T-helper 2 cell treated with Interferon-gamma antibody and Interleukin-4, amounts not matched to agents 5 μg/mL and 100 μg/mL, for 36 hours (primary cell): ENCODE measurements around the gene PGBD5.
"Not testable (repeated sequence)": the region's sequence is repeated elsewhere in the genome, so short reads cannot be mapped to it uniquely, and the experiment has no call there.

Source experiments
- DNase-seq: peaks from one replicate; pipeline ENCODE4 v3.0.0; 2021; ENCODE audit warnings: low spot score
- H3K27ac Mint-ChIP-seq: one replicate; pipeline ENCODE4 v1.8.0; 2021; ENCODE audit warnings: mild to moderate bottlenecking, mixed read lengths
- H3K27me3 Mint-ChIP-seq: one replicate; pipeline ENCODE4 v1.8.0; 2021; ENCODE audit warnings: low read depth, mixed read lengths
- H3K36me3 Mint-ChIP-seq: one replicate; pipeline ENCODE4 v1.8.0; 2021; ENCODE audit warnings: low read depth, mixed read lengths
- H3K4me1 Mint-ChIP-seq: one replicate; pipeline ENCODE4 v1.8.0; 2021; ENCODE audit warnings: low read depth, mixed read lengths
- H3K4me3 Mint-ChIP-seq: one replicate; pipeline ENCODE4 v1.8.0; 2022; ENCODE audit warnings: mild to moderate bottlenecking, moderate library complexity, mixed read lengths
- H3K9me3 Mint-ChIP-seq: one replicate; pipeline ENCODE4 v1.8.0; 2021; ENCODE audit warnings: mixed read lengths

The PGBD5 gene

DNA sequence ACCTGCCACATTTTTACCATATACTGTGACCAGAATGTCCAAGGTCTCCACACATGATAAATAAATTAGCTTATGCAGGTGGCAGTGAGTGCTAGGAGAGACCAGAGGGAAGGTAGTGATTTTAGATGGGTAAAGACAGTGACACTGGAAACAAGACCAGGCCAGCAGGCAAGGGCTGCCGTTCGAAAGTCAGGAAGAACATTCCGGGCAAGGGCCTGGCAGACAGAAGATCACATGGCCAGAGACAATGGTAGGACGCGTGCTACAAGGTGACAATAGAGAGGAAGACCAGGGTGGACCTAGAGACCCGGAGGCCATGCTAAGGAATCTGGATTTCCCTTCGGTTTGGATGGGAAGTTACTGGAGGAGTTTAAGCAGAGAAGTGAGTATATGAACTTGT, 9.7 kb downstream of the PGBD5 start:
- Mint-ChIP-seq H3K36me3 (no peaks in the 10 kb centered on the region), H3K27ac (no peak overlapping the region), H3K9me3 (no peaks in the 10 kb centered on the region), H3K4me1 (peaks cover 2% of the 10 kb centered on the region), H3K4me3 (no peak overlapping the region), H3K27me3 (peaks cover 4% of the 10 kb centered on the region)
- no peak for DNase-seq

- peaks cover 5% of the 10 kb centered on the region for H3K27me3 Mint-ChIP-seq
- no peaks in the 10 kb centered on the region for H3K36me3 Mint-ChIP-seq
- no peaks in the 10 kb centered on the region for H3K9me3 Mint-ChIP-seq
Measured at GRCh38 chr1:230415405-230416132, 10.6 kb downstream of the PGBD5 start.

DNA sequence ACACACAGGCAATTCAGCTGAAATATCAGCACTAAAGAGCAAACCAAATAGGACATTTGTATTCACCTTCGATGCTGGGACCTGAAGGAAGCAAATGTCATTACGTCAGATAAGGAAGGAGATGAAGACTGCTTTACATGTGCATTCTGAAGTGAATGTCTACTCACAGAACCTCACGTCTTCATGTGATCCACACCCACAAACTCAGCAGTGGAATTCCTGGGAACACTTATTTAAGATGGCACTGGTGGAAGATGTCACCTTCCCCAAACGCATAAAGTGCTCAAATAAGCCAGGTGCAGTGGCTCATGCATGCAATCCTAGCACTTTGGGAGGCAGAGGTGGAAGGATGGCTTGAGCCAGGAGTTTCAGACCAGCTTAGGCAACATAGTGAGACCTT, 11.4 kb downstream of the PGBD5 start:
- H3K36me3 Mint-ChIP-seq = no peaks in the 10 kb centered on the region
- no peak overlapping the region for H3K4me3 Mint-ChIP-seq
- H3K27me3 Mint-ChIP-seq = peaks cover 6% of the 10 kb centered on the region
- H3K4me1 Mint-ChIP-seq = no peaks in the 10 kb centered on the region
- no peaks in the 10 kb centered on the region for H3K9me3 Mint-ChIP-seq
- no peak for DNase-seq
- H3K27ac Mint-ChIP-seq = no peak overlapping the region

More at GRCh38 chr1:230415405-230416132, 10.6 kb downstream of the PGBD5 start:
- no peak overlapping the region for H3K27ac Mint-ChIP-seq
- no peaks in the 10 kb centered on the region for H3K4me1 Mint-ChIP-seq
- no peak overlapping the region for H3K4me3 Mint-ChIP-seq
- DNase-seq = no peak

GRCh38 chr1:230414102-230414501, 12.0 kb downstream of the PGBD5 start:
- Mint-ChIP-seq H3K27ac (no peak overlapping the region), H3K9me3 (no peaks in the 10 kb centered on the region), H3K4me3 (no peak overlapping the region), H3K36me3 (no peaks in the 10 kb centered on the region), H3K4me1 (no peaks in the 10 kb centered on the region), H3K27me3 (peaks cover 6% of the 10 kb centered on the region)
- no peak for DNase-seq

- no peaks in the 10 kb centered on the region for H3K9me3 Mint-ChIP-seq
- H3K27ac Mint-ChIP-seq = no peak overlapping the region
- H3K4me1 Mint-ChIP-seq = no peaks in the 10 kb centered on the region
- no peaks in the 10 kb centered on the region for H3K36me3 Mint-ChIP-seq
- H3K4me3 Mint-ChIP-seq = no peak overlapping the region
- no peak for DNase-seq
- peaks cover 6% of the 10 kb centered on the region for H3K27me3 Mint-ChIP-seq
Measured at GRCh38 chr1:230413061-230413460, 13.1 kb downstream of the PGBD5 start.

GRCh38 chr1:230408971-230409370, 17.2 kb downstream of the PGBD5 start:
- no peak overlapping the region for H3K4me3 Mint-ChIP-seq
- peaks cover 5% of the 10 kb centered on the region for H3K27me3 Mint-ChIP-seq
- H3K9me3 Mint-ChIP-seq = no peaks in the 10 kb centered on the region

GRCh38 chr1:230407351-230407750, 18.8 kb downstream of the PGBD5 start:
- H3K27me3 Mint-ChIP-seq = peaks cover 5% of the 10 kb centered on the region
- H3K4me1 Mint-ChIP-seq = no peaks in the 10 kb centered on the region
- no peak overlapping the region for H3K4me3 Mint-ChIP-seq
- no peak overlapping the region for H3K27ac Mint-ChIP-seq
- no peaks in the 10 kb centered on the region for H3K9me3 Mint-ChIP-seq
- no peaks in the 10 kb centered on the region for H3K36me3 Mint-ChIP-seq
- DNase-seq = no peak

More at GRCh38 chr1:230408971-230409370, 17.2 kb downstream of the PGBD5 start:
- H3K36me3 Mint-ChIP-seq = no peaks in the 10 kb centered on the region
- H3K27ac Mint-ChIP-seq = no peak overlapping the region
- no peak for DNase-seq
- H3K4me1 Mint-ChIP-seq = no peaks in the 10 kb centered on the region

- not testable (repeated sequence) for H3K4me1 Mint-ChIP-seq, H3K4me3 Mint-ChIP-seq, H3K9me3 Mint-ChIP-seq, H3K36me3 Mint-ChIP-seq, H3K27ac Mint-ChIP-seq, DNase-seq, H3K27me3 Mint-ChIP-seq
Measured at GRCh38 chr1:230406727-230407126, 19.4 kb downstream of the PGBD5 start.

- Mint-ChIP-seq H3K9me3 (no peaks in the 10 kb centered on the region), H3K36me3 (no peaks in the 10 kb centered on the region), H3K27ac (no peak overlapping the region), H3K4me1 (no peaks in the 10 kb centered on the region), H3K4me3 (no peak overlapping the region), H3K27me3 (no peaks in the 10 kb centered on the region)
- no peak for DNase-seq
Measured at GRCh38 chr1:230403442-230403841, 22.7 kb downstream of the PGBD5 start.

DNA sequence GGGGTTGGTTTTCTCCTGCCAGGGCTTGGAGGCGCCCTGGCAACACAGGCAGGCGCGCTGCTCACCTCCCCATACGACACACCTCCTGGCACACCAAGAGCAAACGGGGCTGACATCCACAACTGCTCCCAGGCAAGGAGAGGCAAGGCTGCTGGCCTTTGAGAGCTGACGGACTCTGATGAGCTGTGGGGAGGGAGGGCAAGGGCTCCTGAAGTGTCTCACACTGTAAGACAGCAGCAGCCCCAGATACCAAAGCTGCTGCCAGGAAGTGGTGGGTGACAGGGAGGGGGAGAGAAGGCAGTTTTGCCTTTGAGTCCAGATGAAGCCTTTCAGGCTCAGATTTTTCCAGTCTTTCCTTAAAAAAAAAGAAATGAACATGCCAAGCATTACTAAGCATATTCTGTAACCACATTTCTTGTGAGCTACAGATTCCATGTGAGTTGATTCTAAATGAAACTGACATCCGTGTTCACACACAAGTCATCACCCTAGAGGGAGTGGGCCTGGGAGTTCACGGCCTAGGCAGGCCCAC, 24.3 kb downstream of the PGBD5 start:
- H3K9me3 Mint-ChIP-seq = no peaks in the 10 kb centered on the region
- H3K36me3 Mint-ChIP-seq = no peaks in the 10 kb centered on the region
- H3K4me3 Mint-ChIP-seq = no peak overlapping the region
- H3K27ac Mint-ChIP-seq = no peak overlapping the region
- no peaks in the 10 kb centered on the region for H3K27me3 Mint-ChIP-seq
- DNase-seq = no peak
- no peaks in the 10 kb centered on the region for H3K4me1 Mint-ChIP-seq

DNA sequence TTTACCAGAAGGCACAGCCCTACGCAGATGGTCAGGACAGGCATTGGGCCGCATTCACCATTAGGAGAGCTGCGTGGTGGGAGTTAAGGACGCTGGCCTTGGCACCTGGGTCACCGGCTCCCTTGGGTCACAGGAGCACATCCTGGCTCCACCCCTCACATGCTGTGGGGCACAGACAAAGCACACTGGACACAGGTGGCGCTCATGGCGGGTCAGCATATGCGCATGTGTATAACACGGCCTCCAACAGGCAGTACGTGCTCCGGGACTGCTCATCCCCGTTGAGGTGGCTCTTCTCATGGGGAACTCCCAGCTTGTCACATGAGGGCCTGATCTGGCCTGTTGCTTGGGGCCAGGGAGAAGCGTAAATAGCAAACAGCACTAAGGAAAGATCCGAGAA, 25.0 kb downstream of the PGBD5 start:
- Mint-ChIP-seq H3K9me3 (no peaks in the 10 kb centered on the region), H3K4me1 (no peaks in the 10 kb centered on the region), H3K4me3 (no peak overlapping the region), H3K27ac (no peak overlapping the region), H3K36me3 (no peaks in the 10 kb centered on the region), H3K27me3 (no peaks in the 10 kb centered on the region)
- DNase-seq = no peak

DNA sequence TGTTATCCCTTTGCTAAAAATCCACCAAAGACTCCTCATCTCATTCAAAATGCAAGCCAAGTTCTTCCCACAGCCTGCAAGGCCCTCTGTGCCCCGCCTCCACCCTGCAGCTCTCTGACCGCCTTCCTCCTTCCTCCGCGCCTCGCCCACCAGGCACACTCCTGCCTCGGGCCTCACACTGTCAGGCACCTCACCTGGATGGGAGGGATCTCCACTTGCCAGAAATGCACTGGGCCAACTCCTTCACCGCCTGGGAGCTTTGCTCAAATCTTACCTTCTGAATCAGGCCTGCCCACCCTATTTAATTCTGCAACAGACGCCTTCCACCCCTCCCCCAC, 26.2 kb downstream of the PGBD5 start:
- H3K36me3 Mint-ChIP-seq = no peaks in the 10 kb centered on the region

DNA sequence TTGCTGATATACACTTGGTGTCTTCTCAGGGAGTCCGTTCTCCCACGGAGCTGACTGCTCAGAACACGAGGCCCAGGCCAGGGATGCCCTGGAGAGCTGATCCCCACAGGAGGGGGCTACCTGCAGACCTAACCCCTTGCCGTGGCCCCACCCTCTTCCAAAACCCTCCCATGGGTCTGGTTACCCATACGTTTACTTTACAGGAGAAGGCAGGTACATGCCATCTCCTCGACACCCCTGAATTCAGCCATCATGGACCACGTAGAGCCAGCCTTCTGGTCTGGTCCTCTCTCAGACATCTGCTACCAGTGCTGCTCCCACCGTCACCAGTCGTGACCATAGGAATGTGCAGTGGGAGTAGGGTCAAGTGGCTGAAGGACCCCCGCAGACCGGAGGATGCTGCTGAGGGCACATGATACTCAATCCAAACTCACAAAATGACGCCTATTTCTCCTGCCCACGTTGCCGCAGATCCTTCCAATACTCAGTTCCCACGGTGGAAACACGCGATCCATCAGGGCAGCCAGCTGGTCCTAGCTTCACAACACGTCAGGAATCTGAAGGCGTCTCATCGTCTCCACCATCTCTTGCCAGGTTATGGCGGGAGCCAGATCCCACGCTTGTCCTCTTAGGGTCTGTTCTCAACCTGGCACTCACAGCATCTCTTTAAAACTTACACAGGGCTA, 26.7 kb downstream of the PGBD5 start:
- Mint-ChIP-seq H3K4me1 (no peaks in the 10 kb centered on the region), H3K36me3 (no peaks in the 10 kb centered on the region), H3K27me3 (no peaks in the 10 kb centered on the region), H3K4me3 (no peak overlapping the region), H3K27ac (no peak overlapping the region), H3K9me3 (no peaks in the 10 kb centered on the region)
- DNase-seq = no peak

More for the DNA sequence above, 26.2 kb downstream of the PGBD5 start:
- Mint-ChIP-seq H3K4me3 (no peak overlapping the region), H3K4me1 (no peaks in the 10 kb centered on the region), H3K9me3 (no peaks in the 10 kb centered on the region), H3K27me3 (no peaks in the 10 kb centered on the region), H3K27ac (no peak overlapping the region)
- no peak for DNase-seq

DNA sequence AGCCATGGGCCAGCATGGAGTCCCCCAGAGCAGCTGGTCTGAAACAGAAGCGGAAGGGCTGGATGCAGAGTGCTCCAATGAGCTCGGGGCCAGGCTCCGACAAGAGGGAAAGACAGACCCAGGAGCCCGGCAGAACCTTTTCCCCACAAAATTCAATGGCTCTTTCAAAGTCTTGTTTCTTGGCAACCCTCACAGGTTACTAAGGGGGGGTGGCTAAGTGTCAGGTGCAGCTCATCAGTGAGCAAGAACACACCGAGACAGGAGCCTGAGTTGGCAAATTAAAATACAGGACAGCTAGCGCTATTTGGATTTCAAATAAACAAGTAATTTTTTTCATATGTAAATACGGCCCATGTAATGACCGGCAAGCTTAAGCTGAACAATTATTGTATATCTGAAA, 27.3 kb downstream of the PGBD5 start:
- no peaks in the 10 kb centered on the region for H3K4me1 Mint-ChIP-seq
- H3K27ac Mint-ChIP-seq = no peak overlapping the region
- no peaks in the 10 kb centered on the region for H3K36me3 Mint-ChIP-seq
- no peak overlapping the region for H3K4me3 Mint-ChIP-seq
- no peak for DNase-seq
- H3K27me3 Mint-ChIP-seq = no peaks in the 10 kb centered on the region
- H3K9me3 Mint-ChIP-seq = no peaks in the 10 kb centered on the region
